ENCODE results near the gene ZSWIM4. TPM values are rescaled to one million over a fixed set of nuclear protein-coding genes. Genes with fewer than 3 reads are reported as not detected.
A peak's percentile ranks its signal among the peaks of the same experiment; 100 is the strongest.

Gene ZSWIM4
- polyA plus RNA-seq, 2 of the 4 experiments (the other 2 are of a cell fraction): 1.6 to 3.4 TPM

DNA sequence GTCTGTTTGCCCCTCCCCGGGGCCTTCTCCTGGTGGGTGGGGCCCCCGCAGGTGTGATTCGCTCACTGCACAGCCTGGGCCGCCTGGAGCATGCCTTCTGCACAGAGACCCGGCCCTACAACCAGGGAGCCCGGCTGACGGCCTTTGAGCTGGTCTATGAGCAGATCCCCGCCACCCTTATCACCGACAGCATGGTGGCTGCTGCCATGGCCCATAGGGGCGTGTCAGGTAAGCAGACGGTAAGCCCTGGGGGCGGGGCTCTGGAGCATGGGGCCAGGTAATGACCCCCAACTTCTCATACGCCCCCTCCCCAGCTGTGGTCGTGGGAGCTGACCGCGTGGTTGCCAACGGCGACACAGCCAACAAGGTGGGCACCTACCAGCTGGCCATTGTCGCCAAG lies 26.7 kb upstream of the ZSWIM4 start:
- CTCF ChIA-PET: no interaction called here
- Histone ChIP-seq H3K4me3 (no peak overlapping the region), H3K27ac (no peak overlapping the region), H3K4me1 (peaks cover 7% of the 10 kb centered on the region; the same call in 1 of the 3 replicates), H3K4me2 (no peak overlapping the region), H3K9me3 (no peaks in the 10 kb centered on the region)
- POLR2A ChIA-PET: interaction anchor here (0.7 kb wide), 1 partner anchor 21 kb away, joined by 3 read pairs; a partner anchor contains a TSS
- no peak for FAIRE-seq
- no peak for ATAC-seq
- TF ChIP-seq, protein P1, sequence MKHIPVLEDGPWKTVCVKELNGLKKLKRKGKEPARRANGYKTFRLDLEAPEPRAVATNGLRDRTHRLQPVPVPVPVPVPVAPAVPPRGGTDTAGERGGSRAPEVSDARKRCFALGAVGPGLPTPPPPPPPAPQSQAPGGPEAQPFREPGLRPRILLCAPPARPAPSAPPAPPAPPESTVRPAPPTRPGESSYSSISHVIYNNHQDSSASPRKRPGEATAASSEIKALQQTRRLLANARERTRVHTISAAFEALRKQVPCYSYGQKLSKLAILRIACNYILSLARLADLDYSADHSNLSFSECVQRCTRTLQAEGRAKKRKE (CRISPR knock-in tag; IDR thresholded peaks at IDR 0.05; ENCODE audit: low read depth): no peak
- TF ChIP-seq TP53 (CRISPR knock-in tag; IDR thresholded peaks at IDR 0.05): no peak
- TF ChIP-seq NPAS2 (CRISPR knock-in tag; IDR thresholded peaks at IDR 0.05; ENCODE audit: borderline replicate concordance): no peak
- TF ChIP-seq NR3C1 (IDR thresholded peaks at IDR 0.05): no peak
- no peak for TF ChIP-seq SMC3 (IDR thresholded peaks at IDR 0.05)
- no peak for TF ChIP-seq NFE2L2 (conservative IDR thresholded peaks at IDR 0.05; ENCODE audit: low read length)
- TF ChIP-seq, protein P2, sequence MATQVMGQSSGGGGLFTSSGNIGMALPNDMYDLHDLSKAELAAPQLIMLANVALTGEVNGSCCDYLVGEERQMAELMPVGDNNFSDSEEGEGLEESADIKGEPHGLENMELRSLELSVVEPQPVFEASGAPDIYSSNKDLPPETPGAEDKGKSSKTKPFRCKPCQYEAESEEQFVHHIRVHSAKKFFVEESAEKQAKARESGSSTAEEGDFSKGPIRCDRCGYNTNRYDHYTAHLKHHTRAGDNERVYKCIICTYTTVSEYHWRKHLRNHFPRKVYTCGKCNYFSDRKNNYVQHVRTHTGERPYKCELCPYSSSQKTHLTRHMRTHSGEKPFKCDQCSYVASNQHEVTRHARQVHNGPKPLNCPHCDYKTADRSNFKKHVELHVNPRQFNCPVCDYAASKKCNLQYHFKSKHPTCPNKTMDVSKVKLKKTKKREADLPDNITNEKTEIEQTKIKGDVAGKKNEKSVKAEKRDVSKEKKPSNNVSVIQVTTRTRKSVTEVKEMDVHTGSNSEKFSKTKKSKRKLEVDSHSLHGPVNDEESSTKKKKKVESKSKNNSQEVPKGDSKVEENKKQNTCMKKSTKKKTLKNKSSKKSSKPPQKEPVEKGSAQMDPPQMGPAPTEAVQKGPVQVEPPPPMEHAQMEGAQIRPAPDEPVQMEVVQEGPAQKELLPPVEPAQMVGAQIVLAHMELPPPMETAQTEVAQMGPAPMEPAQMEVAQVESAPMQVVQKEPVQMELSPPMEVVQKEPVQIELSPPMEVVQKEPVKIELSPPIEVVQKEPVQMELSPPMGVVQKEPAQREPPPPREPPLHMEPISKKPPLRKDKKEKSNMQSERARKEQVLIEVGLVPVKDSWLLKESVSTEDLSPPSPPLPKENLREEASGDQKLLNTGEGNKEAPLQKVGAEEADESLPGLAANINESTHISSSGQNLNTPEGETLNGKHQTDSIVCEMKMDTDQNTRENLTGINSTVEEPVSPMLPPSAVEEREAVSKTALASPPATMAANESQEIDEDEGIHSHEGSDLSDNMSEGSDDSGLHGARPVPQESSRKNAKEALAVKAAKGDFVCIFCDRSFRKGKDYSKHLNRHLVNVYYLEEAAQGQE (IDR thresholded peaks at IDR 0.05): no peak
- no peak for TF ChIP-seq HOXB5 (CRISPR knock-in tag; IDR thresholded peaks at IDR 0.05)
- no peak for TF ChIP-seq CEBPB (IDR thresholded peaks at IDR 0.05)
- TF ChIP-seq TFCP2L1 (CRISPR knock-in tag; IDR thresholded peaks at IDR 0.05): no peak
- TF ChIP-seq RAD21 (conservative IDR thresholded peaks at IDR 0.05 in 1 of 2, IDR thresholded peaks at IDR 0.05 in 1 of 2): no peak
- no peak for TF ChIP-seq EHMT2 (IDR thresholded peaks at IDR 0.05; ENCODE audit: low read depth)
- no peak for TF ChIP-seq FOXS1 (CRISPR knock-in tag; IDR thresholded peaks at IDR 0.05)
- TF ChIP-seq EHF (CRISPR knock-in tag; IDR thresholded peaks at IDR 0.05): no peak
- WGBS (ENCODE audit: missing lambda C conversion rate): 94% methylated on average over 14 of the region's 19 CpGs
- no peak for DNase-seq (ENCODE audit: low read depth in 1 of 2, low spot score in 1 of 2)

DNA sequence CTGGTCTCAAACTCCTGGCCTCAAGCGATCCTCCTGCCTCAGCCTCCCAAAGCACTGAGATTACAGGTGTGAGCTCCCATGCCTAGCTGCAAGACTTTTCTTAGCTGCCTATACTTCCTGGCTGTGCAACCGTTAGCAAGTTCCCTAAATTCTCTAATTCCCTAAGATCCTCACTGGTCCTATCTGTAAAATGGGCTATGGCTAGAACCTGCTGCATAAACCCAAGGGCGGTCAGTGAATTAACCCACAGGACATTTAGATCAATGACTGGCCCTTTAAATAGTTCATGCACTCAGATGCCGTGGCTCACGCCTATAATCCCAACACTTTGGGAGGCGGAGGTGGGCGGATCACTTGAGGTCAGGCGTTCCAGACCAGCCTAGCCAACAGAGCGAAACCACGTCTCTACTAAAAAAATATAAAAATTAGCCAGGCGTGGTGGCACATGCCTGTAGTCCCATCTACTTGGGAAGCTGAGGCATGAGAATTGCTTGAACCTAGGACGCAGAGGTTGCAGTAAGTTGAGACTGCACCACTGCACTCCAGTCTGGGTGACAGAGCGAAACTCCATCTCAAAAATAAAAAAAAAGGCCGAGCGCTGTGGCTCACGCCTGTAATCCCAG lies 25.1 kb upstream of the ZSWIM4 start:
- TF ChIP-seq RFX5 (IDR thresholded peaks at IDR 0.05) (no peak), KDM1A (IDR thresholded peaks at IDR 0.05; ENCODE audit: low read depth) (0 out of 2 replicates have a peak, but pooled peaks have one; percentile 23)
- no peak for ATAC-seq
- WGBS (ENCODE audit: missing lambda C conversion rate): 86% methylated on average over 16 of the region's 16 CpGs
- FAIRE-seq: no peak
- no peak overlapping the region for H3K27ac ChIP-seq
- no peak overlapping the region for H3K4me3 ChIP-seq
- CTCF ChIA-PET: no interaction called here
- POLR2A ChIA-PET: interaction anchor here (0.7 kb wide), 1 partner anchor 55 kb away, joined by 3 read pairs; no protein-coding TSS in a partner anchor
- no peak for DNase-seq (ENCODE audit: low read depth in 1 of 2, low spot score in 1 of 2)
- H3K4me1 ChIP-seq: peaks cover 13% of the 10 kb centered on the region; the same call in 2 of the 3 replicates
- no peak overlapping the region for H3K4me2 ChIP-seq
- H3K9me3 ChIP-seq: no peaks in the 10 kb centered on the region

Measured in A549 (cell line).